H7 (cell line): ENCODE data around the gene ZFY. TPM values are rescaled to one million over a fixed set of nuclear protein-coding genes. Genes with fewer than 3 reads are reported as not detected.
"Not testable (repeated sequence)": the region's sequence is repeated elsewhere in the genome, so short reads cannot be mapped to it uniquely, and the experiment has no call there.

ENCODE experiments used
- DNase-seq: peaks from one replicate; pipeline ENCODE4 v3.0.0; 2012
- H3K27me3 ChIP-seq: 2 replicates; pipeline ENCODE4 v1.6.0; 2011; ENCODE audit warnings: mild to moderate bottlenecking, low read length; ENCODE audit not compliant: control insufficient read depth, insufficient read depth
- H3K36me3 ChIP-seq: replicated peaks from 2 replicates; pipeline ENCODE4 v1.5.1; 2011; ENCODE audit warnings: low read length; ENCODE audit not compliant: control insufficient read depth, insufficient read depth
- H3K4me3 ChIP-seq: 2 replicates; pipeline ENCODE4 v1.5.1; 2011; ENCODE audit warnings: low read depth, mild to moderate bottlenecking, control low read depth, low read length, moderate library complexity; ENCODE audit not compliant: insufficient read depth
- total RNA-seq: library from RNA; depleted of rRNA; stranded (reverse); fragments of >200 nt; shearing (Covaris generic); gene quantifications from 2 replicates; pipeline ENCODE4 v1.2.3, GENCODE V29; 2014

The ZFY gene
- total RNA-seq, 1 experiment from 2014 or later: not detected

GRCh38 chrY:2952912-2953311 lies 17.7 kb downstream of the ZFY start:
- Histone ChIP-seq H3K27me3 (no peaks in the 10 kb centered on the region), H3K4me3 (no peak overlapping the region), H3K36me3 (no peaks in the 10 kb centered on the region)
- DNase-seq: no peak

GRCh38 chrY:2954735-2955134 lies 19.6 kb downstream of the ZFY start:
- DNase-seq: no peak
- H3K4me3 ChIP-seq: no peak overlapping the region
- no peaks in the 10 kb centered on the region for H3K36me3 ChIP-seq
- no peaks in the 10 kb centered on the region for H3K27me3 ChIP-seq

GRCh38 chrY:2955561-2955960 lies 20.4 kb downstream of the ZFY start:
- DNase-seq: no peak
- H3K4me3 ChIP-seq: no peak overlapping the region
- no peaks in the 10 kb centered on the region for H3K27me3 ChIP-seq
- no peaks in the 10 kb centered on the region for H3K36me3 ChIP-seq

- H3K4me3 ChIP-seq: no peak overlapping the region
- H3K36me3 ChIP-seq: no peaks in the 10 kb centered on the region
- no peak for DNase-seq
- H3K27me3 ChIP-seq: no peaks in the 10 kb centered on the region
Observed at GRCh38 chrY:2962061-2962460, 26.9 kb downstream of the ZFY start.

- no peak for DNase-seq
- no peaks in the 10 kb centered on the region for H3K36me3 ChIP-seq
- no peaks in the 10 kb centered on the region for H3K27me3 ChIP-seq
- no peak overlapping the region for H3K4me3 ChIP-seq
Observed at GRCh38 chrY:2964814-2965213, 29.6 kb downstream of the ZFY start.

- H3K4me3 ChIP-seq: no peak overlapping the region
- no peak for DNase-seq
- no peaks in the 10 kb centered on the region for H3K27me3 ChIP-seq
Observed at GRCh38 chrY:2965629-2966028, 30.4 kb downstream of the ZFY start.

GRCh38 chrY:2969561-2969960 lies 34.4 kb downstream of the ZFY start:
- no peak overlapping the region for H3K4me3 ChIP-seq
- H3K36me3 ChIP-seq: no peaks in the 10 kb centered on the region
- no peaks in the 10 kb centered on the region for H3K27me3 ChIP-seq
- no peak for DNase-seq

More at GRCh38 chrY:2965629-2966028, 30.4 kb downstream of the ZFY start:
- H3K36me3 ChIP-seq: no peaks in the 10 kb centered on the region

- H3K36me3 ChIP-seq: no peaks in the 10 kb centered on the region
- no peaks in the 10 kb centered on the region for H3K27me3 ChIP-seq
- no peak overlapping the region for H3K4me3 ChIP-seq
- no peak for DNase-seq
Observed at GRCh38 chrY:2972708-2973107, 37.5 kb downstream of the ZFY start.

- Histone ChIP-seq H3K4me3 (no peak overlapping the region), H3K36me3 (no peaks in the 10 kb centered on the region), H3K27me3 (no peaks in the 10 kb centered on the region)
- no peak for DNase-seq
Observed at GRCh38 chrY:2973110-2973751, 38.0 kb downstream of the ZFY start.

GRCh38 chrY:2979283-2979682 lies 44.1 kb downstream of the ZFY start:
- DNase-seq: no peak
- no peaks in the 10 kb centered on the region for H3K36me3 ChIP-seq
- no peak overlapping the region for H3K4me3 ChIP-seq
- no peaks in the 10 kb centered on the region for H3K27me3 ChIP-seq

- H3K27me3 ChIP-seq: no peaks in the 10 kb centered on the region
- no peaks in the 10 kb centered on the region for H3K36me3 ChIP-seq
- DNase-seq: no peak
- no peak overlapping the region for H3K4me3 ChIP-seq
Observed at GRCh38 chrY:2984491-2984890, 49.3 kb downstream of the ZFY start.

GRCh38 chrY:2987178-2987577 lies 52.0 kb downstream of the ZFY start:
- H3K36me3 ChIP-seq: not testable (repeated sequence)

GRCh38 chrY:2997369-2997768 lies 62.2 kb downstream of the ZFY start:
- not testable (repeated sequence) for H3K27me3 ChIP-seq, DNase-seq, H3K36me3 ChIP-seq, H3K4me3 ChIP-seq

More at GRCh38 chrY:2987178-2987577, 52.0 kb downstream of the ZFY start:
- not testable (repeated sequence) for DNase-seq, H3K4me3 ChIP-seq, H3K27me3 ChIP-seq

GRCh38 chrY:3002190-3002589 lies 67.0 kb downstream of the ZFY start:
- H3K4me3 ChIP-seq: no peak overlapping the region

GRCh38 chrY:3002680-3003515 lies 67.7 kb downstream of the ZFY start:
- Histone ChIP-seq H3K36me3 (no peaks in the 10 kb centered on the region), H3K4me3 (no peak overlapping the region), H3K27me3 (no peaks in the 10 kb centered on the region)
- DNase-seq: no peak

More at GRCh38 chrY:3002190-3002589, 67.0 kb downstream of the ZFY start:
- no peaks in the 10 kb centered on the region for H3K36me3 ChIP-seq
- no peak for DNase-seq
- H3K27me3 ChIP-seq: no peaks in the 10 kb centered on the region
